Subcutaneous abdominal adipose tissue (tissue), 5 donors: ENCODE data around the gene IREB2.
"Not testable (repeated sequence)": the region's sequence is repeated elsewhere in the genome, so short reads cannot be mapped to it uniquely, and the experiment has no call there.

Experiments
- H3K27ac ChIP-seq: one replicate; pipeline ENCODE4 v1.7.0; 2013; ENCODE audit warnings: low read depth, mild to moderate bottlenecking, inconsistent platforms, low read length, moderate library complexity
- H3K27me3 ChIP-seq, 5 donors: one replicate each; pipeline ENCODE4 v1.7.0; 2013; ENCODE audit warnings: low read length in 5 of 5, inconsistent platforms in 1 of 5; ENCODE audit not compliant: control insufficient read depth in 5 of 5, insufficient read depth in 4 of 5
- H3K36me3 ChIP-seq, 5 donors: one replicate each; pipeline ENCODE4 v1.7.0; 2013; ENCODE audit warnings: low read length in 5 of 5; ENCODE audit not compliant: control insufficient read depth in 5 of 5, insufficient read depth in 5 of 5
- H3K4me1 ChIP-seq, 5 donors: one replicate each; pipeline ENCODE4 v1.7.0; 2013; ENCODE audit warnings: low read length in 5 of 5, mild to moderate bottlenecking in 3 of 5, moderate library complexity in 1 of 5; ENCODE audit not compliant: control insufficient read depth in 5 of 5, insufficient read depth in 5 of 5
- H3K4me3 ChIP-seq, 5 donors: one replicate each; pipeline ENCODE4 v1.7.0; 2013; ENCODE audit warnings: low read length in 5 of 5, low read depth in 1 of 5
- H3K9ac ChIP-seq, 5 donors: one replicate each; pipeline ENCODE4 v1.7.0; 2013; ENCODE audit warnings: low read length in 5 of 5, mild to moderate bottlenecking in 4 of 5, moderate library complexity in 3 of 5
- H3K9me3 ChIP-seq, 5 donors: one replicate each; pipeline ENCODE4 v1.7.0; 2013; ENCODE audit warnings: low read length in 5 of 5; ENCODE audit not compliant: control insufficient read depth in 5 of 5
- donor health status: healthy.
- donor health status: healthy.
- donor health status: healthy.
- donor health status: healthy.
- donor health status: healthy.

IREB2 gene

DNA sequence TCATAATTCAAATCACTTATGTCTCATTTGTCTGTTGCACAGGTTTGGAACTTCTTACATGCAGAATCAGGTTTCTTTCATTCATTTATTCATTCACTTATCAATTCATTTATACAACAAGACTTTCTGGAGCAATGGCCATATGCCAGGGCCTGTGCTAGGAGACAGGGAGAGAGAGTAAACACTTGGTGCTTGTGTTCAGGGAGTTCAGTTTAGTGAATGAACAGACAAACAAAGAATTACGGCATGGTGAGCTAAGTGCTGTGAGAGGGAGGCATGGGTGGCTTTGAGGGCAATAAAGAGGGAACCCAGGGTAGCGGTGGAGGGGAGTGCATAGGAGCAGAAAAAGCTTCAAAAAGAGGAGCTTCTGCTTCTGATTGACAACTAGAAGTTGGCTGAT, 8.5 kb upstream of the IREB2 start:
- no peak overlapping the region for H3K27ac ChIP-seq
- H3K4me1 ChIP-seq: peaks cover 0 to 5% (median 2%) of the 10 kb centered on the region in 5 donors
- no peak overlapping the region for H3K4me3 ChIP-seq
- H3K9me3 ChIP-seq: no peaks in the 10 kb centered on the region
- H3K36me3 ChIP-seq: no peaks in the 10 kb centered on the region
- no peak overlapping the region for H3K9ac ChIP-seq
- H3K27me3 ChIP-seq: peaks cover 0 to 5% (median 2%) of the 10 kb centered on the region in 5 donors

DNA sequence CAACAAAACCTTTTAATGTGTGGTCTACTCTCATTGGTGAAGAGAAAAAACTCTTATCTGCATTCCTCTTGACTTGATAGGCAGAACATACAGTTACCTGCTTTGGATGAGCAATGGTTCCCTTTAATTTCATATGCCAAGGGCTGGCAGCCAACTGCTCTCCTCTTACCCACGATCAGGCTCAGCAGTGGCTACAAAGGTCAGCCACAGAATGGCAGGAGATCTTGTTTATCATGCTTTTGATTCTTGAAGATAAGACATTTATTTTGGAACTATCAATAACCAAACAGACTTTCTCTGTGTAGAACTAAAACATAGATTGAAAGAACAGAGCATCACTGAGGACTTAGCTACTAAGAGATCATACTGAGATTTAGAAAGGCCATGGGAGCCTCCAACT, 6.1 kb upstream of the IREB2 start:
- H3K9ac ChIP-seq: peak overlapping the region in 1 of 5 donors; percentile 44
- no peaks in the 10 kb centered on the region for H3K36me3 ChIP-seq
- no peak overlapping the region for H3K27ac ChIP-seq
- peaks cover 0 to 5% (median 0%) of the 10 kb centered on the region in 5 donors for H3K27me3 ChIP-seq
- peaks cover 0 to 7% (median 2%) of the 10 kb centered on the region in 5 donors for H3K4me1 ChIP-seq
- no peaks in the 10 kb centered on the region for H3K9me3 ChIP-seq
- no peak overlapping the region for H3K4me3 ChIP-seq

- no peaks in the 10 kb centered on the region for H3K9me3 ChIP-seq
- peaks cover 0 to 5% (median 0%) of the 10 kb centered on the region in 5 donors for H3K27me3 ChIP-seq
- no peak overlapping the region for H3K27ac ChIP-seq
- H3K36me3 ChIP-seq: no peaks in the 10 kb centered on the region
- H3K4me3 ChIP-seq: no peak overlapping the region
- peaks cover 0 to 14% (median 8%) of the 10 kb centered on the region in 5 donors for H3K4me1 ChIP-seq
- no peak overlapping the region for H3K9ac ChIP-seq
Observed at GRCh38 chr15:78432664-78433063, 5.4 kb upstream of the IREB2 start.

DNA sequence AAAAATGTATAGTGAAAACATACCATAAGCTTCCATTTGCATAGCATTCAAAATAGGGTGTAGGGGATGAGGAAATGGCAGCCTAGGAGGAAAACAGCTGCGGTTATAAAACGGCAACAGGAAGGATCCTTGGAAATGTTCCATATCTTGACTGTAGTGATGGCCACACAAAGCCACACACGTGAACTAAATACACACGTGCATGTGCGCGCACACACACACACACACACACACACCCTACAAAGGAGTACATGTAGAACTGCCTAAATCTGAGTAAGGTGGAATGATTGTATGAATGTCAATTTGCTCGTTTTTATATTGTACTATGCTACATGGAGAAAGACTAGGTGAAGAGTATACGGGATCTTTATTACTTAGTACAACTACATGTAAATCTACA, 3.9 kb upstream of the IREB2 start:
- Histone ChIP-seq H3K4me3 (no peak overlapping the region), H3K36me3 (no peaks in the 10 kb centered on the region), H3K4me1 (peaks cover 0 to 19% (median 14%) of the 10 kb centered on the region in 5 donors), H3K9me3 (no peaks in the 10 kb centered on the region), H3K9ac (no peak overlapping the region), H3K27ac (no peak overlapping the region), H3K27me3 (peaks cover 0 to 5% (median 0%) of the 10 kb centered on the region in 5 donors)

GRCh38 chr15:78434711-78435110, 3.3 kb upstream of the IREB2 start:
- not testable (repeated sequence) for H3K4me3 ChIP-seq, H3K36me3 ChIP-seq, H3K27ac ChIP-seq, H3K9me3 ChIP-seq, H3K9ac ChIP-seq, H3K27me3 ChIP-seq
- peaks cover 0 to 25% (median 20%) of the 10 kb centered on the region in 5 donors for H3K4me1 ChIP-seq

GRCh38 chr15:78437107-78437761, 782 bp upstream of the IREB2 start:
- Histone ChIP-seq H3K36me3 (peaks cover 0 to 15% (median 10%) of the 10 kb centered on the region in 5 donors), H3K27ac (peak overlapping the region; percentile 98), H3K9ac (peak overlapping the region; percentile 70 to 100 (median 100)), H3K9me3 (no peaks in the 10 kb centered on the region), H3K27me3 (no peaks in the 10 kb centered on the region), H3K4me1 (peaks cover 0 to 41% (median 36%) of the 10 kb centered on the region in 5 donors), H3K4me3 (peak overlapping the region; percentile 75 to 91 (median 87))

DNA sequence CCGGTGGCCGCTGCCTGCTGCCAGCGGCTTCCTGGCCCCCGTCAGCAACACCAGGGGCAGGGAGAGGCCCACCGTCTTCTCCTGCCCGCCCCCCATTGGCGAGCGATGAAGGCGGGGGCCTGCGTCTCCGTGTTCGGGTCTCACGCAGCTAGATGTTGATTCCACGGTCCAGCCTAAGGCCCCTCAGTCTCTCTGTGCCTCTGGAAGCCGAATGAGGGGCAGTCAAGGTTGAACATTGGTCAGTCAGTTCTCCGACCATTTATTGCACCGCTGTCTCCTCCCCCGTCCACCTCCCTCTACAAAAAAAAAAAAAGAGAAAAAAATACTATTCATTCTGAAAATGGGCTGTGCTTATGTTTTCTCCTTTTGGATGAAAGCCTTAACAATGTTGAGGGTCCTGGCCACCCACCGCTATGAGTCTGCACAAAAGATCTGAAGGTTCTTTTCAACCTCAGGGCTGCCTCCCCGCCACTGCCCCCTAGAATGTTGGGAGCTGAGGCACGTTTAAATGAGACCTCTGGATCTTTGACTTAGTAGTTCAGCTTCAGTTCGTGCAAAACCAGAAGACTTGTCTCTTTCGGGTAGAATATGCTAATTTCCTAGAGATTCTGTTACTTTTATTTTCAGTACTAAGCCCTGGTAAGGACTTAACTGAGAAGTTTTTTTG, 736 bp downstream of the IREB2 start:
- Histone ChIP-seq H3K9ac (peak overlapping the region; percentile 97 to 100 (median 100)), H3K4me3 (peak overlapping the region; percentile 75 to 93 (median 91)), H3K36me3 (peaks cover 0 to 23% (median 17%) of the 10 kb centered on the region in 5 donors), H3K27ac (peak overlapping the region; percentile 98), H3K9me3 (no peaks in the 10 kb centered on the region), H3K4me1 (peaks cover 0 to 46% (median 39%) of the 10 kb centered on the region in 5 donors), H3K27me3 (no peaks in the 10 kb centered on the region)

DNA sequence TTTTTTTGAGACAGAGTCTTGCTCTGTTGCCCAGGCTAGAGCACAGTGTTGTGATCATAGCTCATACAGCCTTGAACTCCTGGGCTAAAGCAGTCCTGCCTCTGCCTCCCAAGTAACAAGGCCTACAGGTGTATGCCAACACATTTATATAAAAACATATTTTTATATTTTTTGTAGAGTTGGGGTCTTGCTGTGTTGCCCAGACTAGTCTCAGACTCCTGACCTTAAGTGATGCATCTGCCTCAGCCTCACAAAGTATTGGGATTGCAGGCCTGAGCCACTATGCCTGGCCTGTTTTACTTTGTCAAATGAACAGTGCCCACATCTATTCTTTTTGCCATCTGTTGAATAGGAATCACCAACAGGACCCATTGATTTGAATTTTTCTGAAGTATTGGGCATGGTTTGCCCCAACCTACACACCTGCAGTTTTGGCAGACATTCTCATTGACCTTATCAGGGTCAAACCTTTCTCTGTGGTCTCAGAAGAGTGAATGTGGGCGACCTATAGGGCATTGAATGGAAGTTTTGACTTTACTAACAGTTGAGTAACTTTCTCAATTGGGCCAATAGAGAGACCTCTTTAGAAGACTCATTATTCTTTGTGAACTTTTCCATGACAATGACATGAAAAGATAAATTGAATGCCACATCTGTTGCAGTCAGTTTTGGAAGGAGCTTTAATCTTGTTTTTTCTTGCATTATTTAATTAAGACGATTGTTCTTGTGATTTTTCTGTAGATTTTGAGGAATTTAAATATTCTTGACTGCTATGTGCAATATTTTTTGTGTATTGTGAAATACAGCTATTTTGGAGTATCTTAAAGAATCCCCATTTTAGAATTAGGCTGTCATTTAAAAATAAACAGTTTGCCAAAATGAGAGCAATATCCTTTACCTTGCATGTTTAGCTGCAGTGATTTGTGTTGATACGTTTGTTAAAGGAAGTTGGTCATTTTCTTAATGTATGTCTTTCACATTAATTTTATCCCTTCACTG, 2.7 kb downstream of the IREB2 start:
- Histone ChIP-seq H3K9me3 (no peaks in the 10 kb centered on the region), H3K27ac (no peak overlapping the region), H3K36me3 (peaks cover 7 to 37% (median 18%) of the 10 kb centered on the region in 5 donors), H3K4me1 (peaks cover 0 to 46% (median 41%) of the 10 kb centered on the region in 5 donors), H3K9ac (peak overlapping the region in 2 of 5 donors; percentile 73 to 100), H3K27me3 (no peaks in the 10 kb centered on the region), H3K4me3 (no peak overlapping the region)

DNA sequence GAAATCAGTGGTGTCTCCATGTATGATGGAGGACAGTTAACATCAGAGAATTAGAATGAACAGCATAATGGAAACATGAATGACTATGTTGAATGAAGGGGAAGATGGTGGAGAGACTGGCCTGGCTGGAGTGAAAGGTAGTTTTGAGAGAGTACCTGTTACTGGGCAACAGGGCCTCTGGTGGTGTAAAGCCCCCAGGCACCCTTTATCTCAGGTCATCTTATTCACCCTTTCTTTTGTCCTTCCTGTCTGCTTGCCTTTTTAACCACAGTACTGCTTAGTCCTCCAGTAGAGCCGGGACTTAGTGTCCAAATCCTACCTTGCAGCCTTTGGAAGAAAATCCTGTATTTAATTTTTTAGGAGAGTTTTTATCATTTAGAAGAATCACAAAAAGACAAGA, 6.2 kb downstream of the IREB2 start:
- no peaks in the 10 kb centered on the region for H3K27me3 ChIP-seq
- peaks cover 10 to 47% (median 21%) of the 10 kb centered on the region in 5 donors for H3K36me3 ChIP-seq
- no peaks in the 10 kb centered on the region for H3K9me3 ChIP-seq
- H3K27ac ChIP-seq: no peak overlapping the region
- no peak overlapping the region for H3K4me3 ChIP-seq
- peak overlapping the region in 2 of 5 donors; percentile 6 to 40 for H3K9ac ChIP-seq
- peaks cover 4 to 66% (median 58%) of the 10 kb centered on the region in 5 donors for H3K4me1 ChIP-seq
